GM06990 (cell line): ENCODE results near the gene CYTH4.

ENCODE experiments used
- DNase-seq: peaks from one replicate; pipeline ENCODE4 v3.0.0-alpha.2; 2011; ENCODE audit not compliant: insufficient read length; ENCODE audit errors: extremely low read depth
- H3K27me3 ChIP-seq: replicated peaks from 2 replicates; pipeline ENCODE4 v1.6.0; 2011; ENCODE audit warnings: low read length; ENCODE audit not compliant: control insufficient read depth, insufficient read depth
- H3K36me3 ChIP-seq: 2 replicates; pipeline ENCODE4 v1.5.1; 2011; ENCODE audit warnings: low read length; ENCODE audit not compliant: control insufficient read depth, insufficient read depth
- H3K4me3 ChIP-seq: replicated peaks from 2 replicates; pipeline ENCODE4 v1.5.1; 2011; ENCODE audit warnings: low read depth, mild to moderate bottlenecking, control low read depth, low read length
- TF ChIP-seq, protein P1 (sequence below): IDR thresholded peaks from 2 replicates; pipeline ENCODE4 v1.5.1; 2011; ENCODE audit warnings: low read length, control low read depth, mild to moderate bottlenecking, inconsistent platforms; ENCODE audit not compliant: insufficient read depth, poor library complexity, severe bottlenecking

Gene CYTH4

DNA sequence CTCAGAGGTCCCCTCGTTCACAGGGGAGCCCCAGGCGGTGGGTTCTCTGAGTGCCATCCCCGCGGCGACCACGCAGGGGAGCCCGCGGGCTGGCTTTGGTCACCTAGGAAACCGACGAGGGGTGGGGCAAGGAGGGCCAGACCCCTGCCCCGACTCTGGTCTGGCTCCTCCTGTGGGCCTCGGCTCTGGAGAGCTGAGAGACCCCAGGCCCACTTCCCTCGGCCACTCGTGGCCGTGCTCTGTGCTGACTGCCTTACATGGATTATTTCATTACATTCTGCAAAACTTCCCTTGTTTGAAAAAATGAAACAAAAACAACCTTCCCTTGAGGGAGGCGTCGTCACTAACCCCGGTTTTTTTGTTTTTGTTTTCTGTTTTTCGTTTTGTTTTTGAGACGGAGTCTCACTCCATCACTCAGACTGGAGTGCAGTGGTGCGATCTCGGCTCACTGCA lies 15.1 kb upstream of the CYTH4 start:
- H3K4me3 ChIP-seq, result peak overlapping the region; percentile 70
- TF ChIP-seq, protein P1, sequence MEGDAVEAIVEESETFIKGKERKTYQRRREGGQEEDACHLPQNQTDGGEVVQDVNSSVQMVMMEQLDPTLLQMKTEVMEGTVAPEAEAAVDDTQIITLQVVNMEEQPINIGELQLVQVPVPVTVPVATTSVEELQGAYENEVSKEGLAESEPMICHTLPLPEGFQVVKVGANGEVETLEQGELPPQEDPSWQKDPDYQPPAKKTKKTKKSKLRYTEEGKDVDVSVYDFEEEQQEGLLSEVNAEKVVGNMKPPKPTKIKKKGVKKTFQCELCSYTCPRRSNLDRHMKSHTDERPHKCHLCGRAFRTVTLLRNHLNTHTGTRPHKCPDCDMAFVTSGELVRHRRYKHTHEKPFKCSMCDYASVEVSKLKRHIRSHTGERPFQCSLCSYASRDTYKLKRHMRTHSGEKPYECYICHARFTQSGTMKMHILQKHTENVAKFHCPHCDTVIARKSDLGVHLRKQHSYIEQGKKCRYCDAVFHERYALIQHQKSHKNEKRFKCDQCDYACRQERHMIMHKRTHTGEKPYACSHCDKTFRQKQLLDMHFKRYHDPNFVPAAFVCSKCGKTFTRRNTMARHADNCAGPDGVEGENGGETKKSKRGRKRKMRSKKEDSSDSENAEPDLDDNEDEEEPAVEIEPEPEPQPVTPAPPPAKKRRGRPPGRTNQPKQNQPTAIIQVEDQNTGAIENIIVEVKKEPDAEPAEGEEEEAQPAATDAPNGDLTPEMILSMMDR, result peak; percentile 96
- H3K27me3 ChIP-seq, result no peaks in the 10 kb centered on the region; the same call in 1 of the 2 replicates
- DNase-seq, result peak; percentile 80
- no peaks in the 10 kb centered on the region for H3K36me3 ChIP-seq

DNA sequence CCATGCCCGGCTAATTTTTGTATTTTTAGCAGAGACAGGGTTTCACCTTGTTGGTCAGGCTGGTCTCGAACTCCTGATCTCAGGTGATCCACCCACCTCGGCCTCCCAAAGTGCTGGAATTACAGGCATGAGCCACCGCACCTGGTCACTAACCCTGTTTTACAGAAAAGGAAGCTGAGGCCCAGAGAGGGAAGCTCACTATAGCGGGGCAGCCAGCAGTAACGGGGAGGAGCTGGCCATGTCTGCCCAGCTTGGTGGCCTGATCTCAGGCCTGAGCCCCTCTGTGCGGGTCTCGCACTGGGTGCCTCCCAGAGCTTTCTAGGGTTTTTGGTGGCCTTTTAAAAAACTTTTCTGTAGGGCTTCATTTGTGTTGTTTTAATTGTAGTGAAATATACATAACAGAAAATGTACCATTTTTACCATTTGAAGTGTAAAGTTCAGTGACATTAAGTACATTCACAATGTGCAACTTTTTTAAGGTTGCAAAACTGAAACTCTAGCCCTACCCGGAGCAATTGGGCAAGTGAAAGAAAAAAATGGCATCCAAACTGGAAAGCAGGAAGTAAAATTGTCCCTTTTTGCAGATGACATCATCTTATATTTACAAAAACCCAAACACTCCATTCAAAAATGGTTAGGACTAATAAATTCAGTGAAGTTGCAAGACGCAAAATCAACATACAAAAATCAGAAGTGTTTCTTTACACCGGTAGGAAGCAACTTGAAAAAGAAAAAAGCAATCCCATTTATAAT lies 14.5 kb upstream of the CYTH4 start:
- Histone ChIP-seq H3K36me3 (no peaks in the 10 kb centered on the region), H3K4me3 (peak overlapping the region; percentile 10; the same call in 1 of the 2 replicates), H3K27me3 (no peaks in the 10 kb centered on the region)
- no peak for DNase-seq
- TF ChIP-seq, protein P1, result no peak

DNA sequence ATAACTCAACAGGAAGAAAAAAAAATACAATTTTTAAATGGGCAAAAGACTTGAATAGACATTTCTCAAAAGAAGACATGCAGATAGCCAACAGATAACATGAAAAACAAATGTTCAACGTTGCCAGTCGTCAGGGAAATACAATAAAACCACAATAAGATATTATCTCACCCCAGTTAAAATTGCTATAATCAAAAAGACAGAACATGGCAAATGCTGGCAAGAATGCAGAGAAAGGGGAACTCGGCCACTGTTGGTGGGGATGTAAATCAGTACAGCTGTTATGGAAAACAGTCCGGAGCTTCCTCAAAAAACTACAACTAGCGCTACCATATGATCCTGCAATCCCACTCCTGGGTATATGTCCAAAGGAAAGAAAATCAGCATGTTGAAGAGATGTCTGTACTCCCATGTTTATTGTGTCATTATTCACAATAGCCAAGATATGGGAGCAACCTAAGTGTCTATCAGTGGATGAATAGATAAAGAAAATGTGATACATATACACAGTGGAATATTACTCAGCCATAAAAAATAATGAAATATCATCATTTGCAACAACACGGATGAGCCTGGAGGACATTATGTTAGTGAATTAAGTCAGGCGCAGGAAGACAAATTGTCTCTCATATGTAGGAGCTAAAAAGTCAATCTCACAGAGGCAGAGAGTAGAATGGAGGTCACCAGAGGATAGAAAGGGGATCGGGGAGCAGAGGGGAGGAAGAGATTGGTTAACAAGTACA lies 12.2 kb upstream of the CYTH4 start:
- H3K27me3 ChIP-seq, result no peaks in the 10 kb centered on the region
- H3K36me3 ChIP-seq, result no peaks in the 10 kb centered on the region

DNA sequence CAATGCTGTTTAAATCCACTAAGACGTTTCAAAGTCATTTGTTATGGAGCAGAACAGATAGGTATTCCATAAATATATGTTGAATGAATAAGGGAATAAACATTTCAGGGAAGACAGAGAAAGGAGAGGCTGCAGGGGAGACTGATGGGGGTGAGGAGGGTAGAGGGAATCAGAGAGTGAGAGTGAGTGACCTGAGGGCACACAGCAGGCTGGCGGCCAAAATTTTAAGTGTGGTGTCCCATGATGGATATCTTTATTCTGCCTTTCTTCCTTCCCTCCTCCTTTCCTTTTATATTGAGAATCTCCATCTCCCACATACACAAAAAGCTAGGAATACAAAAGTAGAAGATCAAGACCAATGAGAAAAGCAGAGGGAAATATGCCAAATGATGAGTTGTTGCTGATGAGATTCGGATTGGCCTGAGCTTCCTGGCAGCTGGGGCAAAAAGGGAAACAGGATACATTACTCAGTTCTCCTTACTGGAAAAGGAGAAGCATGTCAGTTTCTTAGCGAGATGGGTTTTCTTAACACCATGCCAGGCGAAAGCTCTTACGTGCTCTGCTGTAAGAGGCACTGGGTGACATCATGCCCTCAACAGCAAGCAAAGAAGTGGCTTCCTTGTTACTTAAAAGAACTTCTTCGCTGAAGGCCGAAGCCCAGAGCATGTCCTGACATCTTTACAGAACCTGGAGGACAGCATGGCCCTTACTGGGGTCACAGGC lies 11.2 kb upstream of the CYTH4 start:
- TF ChIP-seq, protein P1, result no peak
- Histone ChIP-seq H3K27me3 (no peaks in the 10 kb centered on the region), H3K4me3 (no peak overlapping the region), H3K36me3 (no peaks in the 10 kb centered on the region)
- no peak for DNase-seq

More for the DNA sequence above, 12.2 kb upstream of the CYTH4 start:
- no peak for DNase-seq
- no peak overlapping the region for H3K4me3 ChIP-seq
- TF ChIP-seq, protein P1, result no peak

DNA sequence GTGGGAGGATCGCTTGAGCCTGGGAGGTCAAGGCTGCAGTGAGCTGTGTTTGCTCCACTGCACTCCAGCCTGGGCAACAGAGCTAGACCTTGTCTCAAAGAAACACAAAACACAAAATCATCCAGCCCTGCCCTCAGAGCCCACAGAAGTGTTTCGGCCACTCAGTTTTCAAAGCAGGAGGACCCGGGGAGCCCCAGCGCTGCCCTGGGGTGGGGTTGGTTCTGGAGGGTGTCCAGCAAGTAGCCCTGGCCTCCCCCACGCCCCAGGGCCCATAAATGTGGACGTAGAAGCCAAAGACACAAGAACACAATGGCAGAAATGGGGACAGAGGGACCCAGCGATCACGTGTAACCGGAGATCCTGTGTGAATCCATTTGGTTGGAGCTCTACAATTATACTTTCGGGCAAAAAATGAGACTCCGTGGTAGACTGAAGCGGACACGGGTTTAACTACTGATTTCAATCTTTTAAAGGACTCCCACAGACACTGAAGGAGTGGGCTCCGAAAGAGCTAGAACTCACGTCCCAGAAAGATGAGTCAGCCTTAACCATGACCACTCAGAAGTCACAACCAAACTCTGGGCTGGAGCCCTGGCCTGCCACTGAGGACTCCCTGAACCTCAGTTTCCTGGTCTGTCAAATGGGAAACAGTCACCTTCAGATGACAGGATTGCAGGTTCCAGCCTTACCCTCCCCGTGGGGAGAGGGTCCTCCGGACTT lies 9.0 kb upstream of the CYTH4 start:
- DNase-seq, result no peak
- TF ChIP-seq, protein P1, result no peak
- no peak overlapping the region for H3K4me3 ChIP-seq
- no peaks in the 10 kb centered on the region for H3K27me3 ChIP-seq
- H3K36me3 ChIP-seq, result no peaks in the 10 kb centered on the region
